Measurements from ENCODE around the gene CPXM1.
"Not testable (repeated sequence)": the region's sequence is repeated elsewhere in the genome, so short reads cannot be mapped to it uniquely, and the experiment has no call there.

CPXM1 gene

GRCh38 chr20:2834401-2835110 lies 34.1 kb upstream of the CPXM1 start:
- no peaks in the 10 kb centered on the region for H3K9me3 Mint-ChIP-seq
- H3K36me3 Mint-ChIP-seq (ENCODE audit: low read depth) = peaks cover 21% of the 10 kb centered on the region
- peaks cover 5% of the 10 kb centered on the region for H3K4me1 Mint-ChIP-seq (ENCODE audit: low read depth)
- H3K4me3 Mint-ChIP-seq = no peak overlapping the region
- no peak overlapping the region for H3K27ac Mint-ChIP-seq
- H3K27me3 Mint-ChIP-seq (ENCODE audit: low read depth) = peaks cover 8% of the 10 kb centered on the region

GRCh38 chr20:2833761-2834160 lies 33.3 kb upstream of the CPXM1 start:
- Mint-ChIP-seq H3K27me3 (ENCODE audit: low read depth) (peaks cover 16% of the 10 kb centered on the region), H3K4me1 (ENCODE audit: low read depth) (no peaks in the 10 kb centered on the region), H3K9me3 (no peaks in the 10 kb centered on the region), H3K27ac (no peak overlapping the region), H3K4me3 (no peak overlapping the region), H3K36me3 (ENCODE audit: low read depth) (peaks cover 19% of the 10 kb centered on the region)

GRCh38 chr20:2831206-2831605 lies 30.8 kb upstream of the CPXM1 start:
- not testable (repeated sequence) for H3K9me3 Mint-ChIP-seq; H3K4me3 Mint-ChIP-seq; H3K27ac Mint-ChIP-seq; H3K36me3 Mint-ChIP-seq (ENCODE audit: low read depth)
- Mint-ChIP-seq H3K27me3 (ENCODE audit: low read depth) (peaks cover 40% of the 10 kb centered on the region), H3K4me1 (ENCODE audit: low read depth) (peaks cover 10% of the 10 kb centered on the region)

- H3K9me3 Mint-ChIP-seq = no peaks in the 10 kb centered on the region
- peaks cover 16% of the 10 kb centered on the region for H3K4me1 Mint-ChIP-seq (ENCODE audit: low read depth)
- H3K27ac Mint-ChIP-seq = no peak overlapping the region
- H3K27me3 Mint-ChIP-seq (ENCODE audit: low read depth) = peaks cover 44% of the 10 kb centered on the region
- peaks cover 2% of the 10 kb centered on the region for H3K36me3 Mint-ChIP-seq (ENCODE audit: low read depth)
- H3K4me3 Mint-ChIP-seq = no peak overlapping the region
Observed at GRCh38 chr20:2829376-2829775, 28.9 kb upstream of the CPXM1 start.

GRCh38 chr20:2826655-2827054 lies 26.2 kb upstream of the CPXM1 start:
- H3K36me3 Mint-ChIP-seq (ENCODE audit: low read depth) = peaks cover 2% of the 10 kb centered on the region
- peaks cover 22% of the 10 kb centered on the region for H3K4me1 Mint-ChIP-seq (ENCODE audit: low read depth)
- no peak overlapping the region for H3K4me3 Mint-ChIP-seq
- H3K27me3 Mint-ChIP-seq (ENCODE audit: low read depth) = peaks cover 47% of the 10 kb centered on the region
- H3K9me3 Mint-ChIP-seq = no peaks in the 10 kb centered on the region
- peak overlapping the region; percentile 26 for H3K27ac Mint-ChIP-seq

- peak overlapping the region; percentile 50 for H3K4me3 Mint-ChIP-seq
- peaks cover 2% of the 10 kb centered on the region for H3K36me3 Mint-ChIP-seq (ENCODE audit: low read depth)
- peak overlapping the region; percentile 27 for H3K27ac Mint-ChIP-seq
- peaks cover 25% of the 10 kb centered on the region for H3K4me1 Mint-ChIP-seq (ENCODE audit: low read depth)
- peaks cover 52% of the 10 kb centered on the region for H3K27me3 Mint-ChIP-seq (ENCODE audit: low read depth)
- H3K9me3 Mint-ChIP-seq = no peaks in the 10 kb centered on the region
Observed at GRCh38 chr20:2825761-2826160, 25.3 kb upstream of the CPXM1 start.

- no peaks in the 10 kb centered on the region for H3K9me3 Mint-ChIP-seq
- H3K27me3 Mint-ChIP-seq (ENCODE audit: low read depth) = peaks cover 53% of the 10 kb centered on the region
- peak overlapping the region; percentile 28 for H3K4me3 Mint-ChIP-seq
- H3K27ac Mint-ChIP-seq = peak overlapping the region; percentile 36
- peaks cover 26% of the 10 kb centered on the region for H3K4me1 Mint-ChIP-seq (ENCODE audit: low read depth)
- peaks cover under 1% of the 10 kb centered on the region for H3K36me3 Mint-ChIP-seq (ENCODE audit: low read depth)
Observed at GRCh38 chr20:2822073-2822472, 21.6 kb upstream of the CPXM1 start.

- Mint-ChIP-seq H3K9me3 (no peaks in the 10 kb centered on the region), H3K4me1 (ENCODE audit: low read depth) (peaks cover 17% of the 10 kb centered on the region), H3K27ac (no peak overlapping the region), H3K4me3 (peak overlapping the region; percentile 57), H3K36me3 (ENCODE audit: low read depth) (no peaks in the 10 kb centered on the region), H3K27me3 (ENCODE audit: low read depth) (peaks cover 50% of the 10 kb centered on the region)
Observed at GRCh38 chr20:2820896-2821869, 20.8 kb upstream of the CPXM1 start.

GRCh38 chr20:2820084-2820895 lies 19.9 kb upstream of the CPXM1 start:
- Mint-ChIP-seq H3K9me3 (no peaks in the 10 kb centered on the region), H3K4me1 (ENCODE audit: low read depth) (peaks cover 11% of the 10 kb centered on the region), H3K27me3 (ENCODE audit: low read depth) (peaks cover 50% of the 10 kb centered on the region), H3K27ac (no peak overlapping the region), H3K4me3 (peak overlapping the region; percentile 4), H3K36me3 (ENCODE audit: low read depth) (no peaks in the 10 kb centered on the region)

GRCh38 chr20:2817891-2818595 lies 17.6 kb upstream of the CPXM1 start:
- peaks cover 15% of the 10 kb centered on the region for H3K4me1 Mint-ChIP-seq (ENCODE audit: low read depth)
- H3K9me3 Mint-ChIP-seq = peaks cover 5% of the 10 kb centered on the region
- no peak overlapping the region for H3K4me3 Mint-ChIP-seq
- peak overlapping the region; percentile 21 for H3K27ac Mint-ChIP-seq
- H3K27me3 Mint-ChIP-seq (ENCODE audit: low read depth) = peaks cover 65% of the 10 kb centered on the region
- no peaks in the 10 kb centered on the region for H3K36me3 Mint-ChIP-seq (ENCODE audit: low read depth)

GRCh38 chr20:2817341-2817726 lies 16.9 kb upstream of the CPXM1 start:
- no peak overlapping the region for H3K4me3 Mint-ChIP-seq
- no peaks in the 10 kb centered on the region for H3K36me3 Mint-ChIP-seq (ENCODE audit: low read depth)
- peaks cover 15% of the 10 kb centered on the region for H3K4me1 Mint-ChIP-seq (ENCODE audit: low read depth)
- H3K9me3 Mint-ChIP-seq = peaks cover 8% of the 10 kb centered on the region
- H3K27me3 Mint-ChIP-seq (ENCODE audit: low read depth) = peaks cover 69% of the 10 kb centered on the region
- no peak overlapping the region for H3K27ac Mint-ChIP-seq

GRCh38 chr20:2816583-2817340 lies 16.3 kb upstream of the CPXM1 start:
- H3K4me1 Mint-ChIP-seq (ENCODE audit: low read depth) = peaks cover 10% of the 10 kb centered on the region
- H3K4me3 Mint-ChIP-seq = no peak overlapping the region
- H3K27ac Mint-ChIP-seq = no peak overlapping the region
- no peaks in the 10 kb centered on the region for H3K36me3 Mint-ChIP-seq (ENCODE audit: low read depth)
- peaks cover 70% of the 10 kb centered on the region for H3K27me3 Mint-ChIP-seq (ENCODE audit: low read depth)
- H3K9me3 Mint-ChIP-seq = peaks cover 14% of the 10 kb centered on the region

- H3K9me3 Mint-ChIP-seq = peaks cover 17% of the 10 kb centered on the region
- H3K4me3 Mint-ChIP-seq = no peak within 1 kb of the TSS
- no peaks in the 10 kb centered on the region for H3K36me3 Mint-ChIP-seq (ENCODE audit: low read depth)
- H3K27me3 Mint-ChIP-seq (ENCODE audit: low read depth) = peaks cover 72% of the 10 kb centered on the region
- no peak within 1 kb of the TSS for H3K27ac Mint-ChIP-seq
- H3K4me1 Mint-ChIP-seq (ENCODE audit: low read depth) = peaks cover 6% of the 10 kb centered on the region
Observed at GRCh38 chr20:2816030-2816582, 15.7 kb upstream of the CPXM1 start, which contains the start of gene TMEM239. Gene TMEM239, plus strand, starts transcription at chr20:2816364. Its CDS starts 191 bp downstream, at chr20:2816555.
